Posterior vena cava (tissue), 2 donors: ENCODE data around the gene ULBP3. TPM values are rescaled to one million over a fixed set of nuclear protein-coding genes. Genes with fewer than 3 reads are reported as not detected.

ENCODE experiments used
- DNase-seq: peaks from one replicate; pipeline ENCODE4 v3.0.0-alpha.2; 2020; ENCODE audit warnings: low spot score
- intact Hi-C, 2 donors: fragments of 100-400 bp; cut with DNase I; formaldehyde crosslinking; loops; one replicate each; pipeline versions ENCODE4 v1.14.1 to v1.14.2; 2022 to 2023
- total RNA-seq, 2 donors: library from RNA; stranded (reverse); fragmentation: NEBNext Ultra II Directional; extraction: Animal tissue kit (Norgen Biotek cat#: 25700); gene quantifications; one replicate each; pipeline ENCODE4 v1.2.1, GENCODE V29; 2021
- donor health status: DM: yes; HTN: yes; CAD: no.
- donor health status: DM: yes; HTN: yes; CAD: no.

The ULBP3 gene
- total RNA-seq, 2 donors from 2014 or later: 0.67 to 1.2 TPM

GRCh38 chr6:150050846-150051245 lies 18.1 kb downstream of the ULBP3 start:
- no peak for DNase-seq
- intact Hi-C loops: no loop called here

- intact Hi-C loops: no loop called here
- no peak for DNase-seq
These were observed 20.8 kb downstream of the ULBP3 start for GRCh38 chr6:150048099-150048498.

GRCh38 chr6:150046943-150047342 lies 22.0 kb downstream of the ULBP3 start:
- intact Hi-C loops: no loop called here
- no peak for DNase-seq

- DNase-seq: no peak
- intact Hi-C loops: no loop called here
These were observed 24.2 kb downstream of the ULBP3 start for GRCh38 chr6:150044621-150045145.

- no peak for DNase-seq
- intact Hi-C loops: no loop called here
These were observed 25.2 kb downstream of the ULBP3 start for GRCh38 chr6:150043501-150044412.

- no peak for DNase-seq
- intact Hi-C loops: no loop called here
These were observed 25.8 kb downstream of the ULBP3 start for GRCh38 chr6:150043096-150043495.

- DNase-seq: no peak
- intact Hi-C loops: no loop called here
These were observed 30.5 kb downstream of the ULBP3 start for GRCh38 chr6:150038202-150039062.

GRCh38 chr6:150037526-150038201 lies 31.3 kb downstream of the ULBP3 start:
- intact Hi-C loops: no loop called here

GRCh38 chr6:150036081-150036480 lies 32.8 kb downstream of the ULBP3 start:
- intact Hi-C loops: no loop called here
- peak; percentile 34 for DNase-seq

More at GRCh38 chr6:150037526-150038201, 31.3 kb downstream of the ULBP3 start:
- no peak for DNase-seq

GRCh38 chr6:150033207-150033771 lies 35.6 kb downstream of the ULBP3 start:
- no peak for DNase-seq
- intact Hi-C loops: no loop called here

GRCh38 chr6:150032598-150032997 lies 36.3 kb downstream of the ULBP3 start:
- intact Hi-C loops: no loop called here

GRCh38 chr6:150030611-150031010 lies 38.3 kb downstream of the ULBP3 start:
- intact Hi-C loops: no loop called here
- peak; percentile 24 for DNase-seq

More at GRCh38 chr6:150032598-150032997, 36.3 kb downstream of the ULBP3 start:
- no peak for DNase-seq

GRCh38 chr6:150029749-150030148 lies 39.2 kb downstream of the ULBP3 start:
- DNase-seq: no peak
- intact Hi-C loops: no loop called here

GRCh38 chr6:150029276-150029675 lies 39.6 kb downstream of the ULBP3 start:
- no peak for DNase-seq
- intact Hi-C loops: no loop called here

- intact Hi-C loops: no loop called here
- DNase-seq: no peak
These were observed 40.1 kb downstream of the ULBP3 start for GRCh38 chr6:150028799-150029198.

GRCh38 chr6:150027806-150028565 lies 40.9 kb downstream of the ULBP3 start:
- intact Hi-C loops: no loop called here

GRCh38 chr6:150026976-150027805 lies 41.7 kb downstream of the ULBP3 start:
- intact Hi-C loops: no loop called here
- peak; percentile 75 for DNase-seq

More at GRCh38 chr6:150027806-150028565, 40.9 kb downstream of the ULBP3 start:
- peak; percentile 23 for DNase-seq
